SJSA1 (cell line): ENCODE measurements around the gene RNF208. TPM values are rescaled to one million over a fixed set of nuclear protein-coding genes. Genes with fewer than 3 reads are reported as not detected.

Experiments
- DNase-seq, 2 experiments: peaks; one replicate each; pipeline ENCODE4 v3.0.0-alpha.2; 2015 to 2020; ENCODE audit warnings: low spot score in 2 of 2, low read depth in 1 of 2
- H3K27ac ChIP-seq: fragments of 250-450 bp; sonication (Bioruptor Pico); 2 replicates; pipeline ENCODE4 v1.5.1; 2020; ENCODE audit warnings: mild to moderate bottlenecking, moderate library complexity
- H3K27me3 ChIP-seq: fragments of 250-450 bp; sonication (Bioruptor Pico); replicated peaks from 2 replicates; pipeline ENCODE4 v1.5.1; 2020; ENCODE audit warnings: mild to moderate bottlenecking, moderate library complexity
- H3K36me3 ChIP-seq: fragments of 250-450 bp; sonication (Bioruptor Pico); 2 replicates; pipeline ENCODE4 v1.5.1; 2020; ENCODE audit warnings: mild to moderate bottlenecking
- H3K4me1 ChIP-seq: fragments of 250-450 bp; sonication (Bioruptor Pico); replicated peaks from 2 replicates; pipeline ENCODE4 v1.6.1; 2021; ENCODE audit warnings: mild to moderate bottlenecking
- H3K4me3 ChIP-seq: fragments of 250-450 bp; sonication (Bioruptor Pico); 2 replicates; pipeline ENCODE4 v1.5.1; 2020; ENCODE audit warnings: mild to moderate bottlenecking
- H3K9me3 ChIP-seq: fragments of 250-450 bp; sonication (Bioruptor Pico); replicated peaks from 2 replicates; pipeline ENCODE4 v1.5.1; 2020; ENCODE audit warnings: mild to moderate bottlenecking
- total RNA-seq: library from RNA; depleted of rRNA; stranded (reverse); fragments of >200 nt; shearing (Covaris generic); gene quantifications from 2 replicates; pipeline ENCODE4 v1.2.3, GENCODE V29; 2014

The RNF208 gene
- total RNA-seq, 1 experiment from 2014 or later: not detected

- H3K27me3 ChIP-seq: no peaks in the 10 kb centered on the region
- H3K36me3 ChIP-seq: peaks cover 85% of the 10 kb centered on the region
- peaks cover 24% of the 10 kb centered on the region for H3K4me1 ChIP-seq
- no peaks in the 10 kb centered on the region for H3K9me3 ChIP-seq
- no peak for DNase-seq
- H3K27ac ChIP-seq: no peak overlapping the region
- H3K4me3 ChIP-seq: no peak overlapping the region
These were observed 37.0 kb downstream of the RNF208 start for GRCh38 chr9:137184881-137185660.

DNA sequence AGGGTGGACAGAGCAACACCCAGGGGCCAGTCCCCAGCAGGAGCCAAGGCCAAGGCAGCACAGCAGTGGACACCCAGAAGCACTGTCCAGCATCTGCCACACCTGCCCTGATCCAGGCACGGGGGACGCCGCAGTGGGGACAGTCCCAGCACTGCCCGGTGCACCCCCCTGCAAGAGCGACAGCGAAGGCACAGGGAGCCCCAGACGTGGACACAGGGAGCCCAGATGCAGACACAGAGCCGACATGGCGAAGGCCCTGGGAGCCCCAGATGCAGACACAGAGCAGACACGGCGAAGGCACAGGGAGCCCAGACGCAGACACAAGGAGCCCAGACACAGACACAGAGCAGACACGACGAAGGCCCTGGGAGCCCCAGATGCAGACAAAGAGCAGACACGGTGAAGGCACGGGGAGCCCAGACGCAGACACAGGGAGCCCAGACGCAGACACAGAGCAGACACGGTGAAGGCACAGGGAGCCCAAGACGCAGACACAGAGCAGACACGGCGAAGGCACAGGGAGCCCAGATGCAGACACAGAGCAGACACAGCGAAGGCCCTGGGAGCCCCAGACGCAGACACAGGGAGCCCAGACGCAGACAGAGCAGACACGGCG lies 38.0 kb downstream of the RNF208 start:
- H3K27me3 ChIP-seq: no peaks in the 10 kb centered on the region
- no peak for DNase-seq
- H3K4me1 ChIP-seq: peaks cover 14% of the 10 kb centered on the region
- no peaks in the 10 kb centered on the region for H3K9me3 ChIP-seq
- peaks cover 80% of the 10 kb centered on the region for H3K36me3 ChIP-seq
- no peak overlapping the region for H3K27ac ChIP-seq
- H3K4me3 ChIP-seq: no peak overlapping the region

GRCh38 chr9:137182836-137183235 lies 39.2 kb downstream of the RNF208 start:
- Histone ChIP-seq H3K27me3 (no peaks in the 10 kb centered on the region), H3K4me1 (peaks cover 22% of the 10 kb centered on the region), H3K9me3 (no peaks in the 10 kb centered on the region), H3K4me3 (no peak overlapping the region), H3K27ac (no peak overlapping the region), H3K36me3 (peaks cover 73% of the 10 kb centered on the region)
- no peak for DNase-seq

DNA sequence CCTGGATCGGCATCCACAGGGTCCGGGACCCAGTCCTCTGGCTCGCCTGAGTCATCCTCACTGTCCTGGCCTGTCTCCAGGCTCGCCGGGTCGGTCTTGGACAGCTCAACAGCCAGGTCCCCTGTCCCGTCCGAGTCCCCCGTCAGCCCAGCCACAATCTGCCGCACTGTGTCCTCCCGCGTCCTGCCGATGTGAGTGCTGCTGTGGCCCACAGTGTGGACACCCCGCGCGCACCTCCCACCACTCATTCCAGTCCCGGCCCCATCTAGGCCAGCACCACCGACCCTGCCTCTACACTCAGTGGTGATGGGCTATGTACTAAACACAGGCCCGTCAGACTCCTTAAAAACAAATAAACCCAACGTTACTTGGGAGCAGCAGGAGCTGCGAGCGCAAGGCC lies 40.4 kb downstream of the RNF208 start:
- H3K4me1 ChIP-seq: peaks cover 10% of the 10 kb centered on the region
- peaks cover 62% of the 10 kb centered on the region for H3K36me3 ChIP-seq

GRCh38 chr9:137180491-137180890 lies 41.5 kb downstream of the RNF208 start:
- no peaks in the 10 kb centered on the region for H3K27me3 ChIP-seq
- peaks cover 50% of the 10 kb centered on the region for H3K36me3 ChIP-seq
- no peak overlapping the region for H3K4me3 ChIP-seq
- H3K9me3 ChIP-seq: no peaks in the 10 kb centered on the region
- H3K4me1 ChIP-seq: peaks cover 10% of the 10 kb centered on the region
- no peak overlapping the region for H3K27ac ChIP-seq
- DNase-seq: no peak

More for the DNA sequence above, 40.4 kb downstream of the RNF208 start:
- no peaks in the 10 kb centered on the region for H3K27me3 ChIP-seq
- no peak overlapping the region for H3K27ac ChIP-seq
- no peaks in the 10 kb centered on the region for H3K9me3 ChIP-seq
- H3K4me3 ChIP-seq: no peak overlapping the region
- no peak for DNase-seq

GRCh38 chr9:137179761-137180160 lies 42.3 kb downstream of the RNF208 start:
- Histone ChIP-seq H3K4me1 (peaks cover 10% of the 10 kb centered on the region), H3K36me3 (peaks cover 44% of the 10 kb centered on the region), H3K27me3 (no peaks in the 10 kb centered on the region), H3K9me3 (no peaks in the 10 kb centered on the region), H3K4me3 (no peak overlapping the region), H3K27ac (no peak overlapping the region)
- DNase-seq: no peak

GRCh38 chr9:137178939-137179630 lies 43.0 kb downstream of the RNF208 start:
- DNase-seq: no peak
- Histone ChIP-seq H3K36me3 (peaks cover 44% of the 10 kb centered on the region), H3K4me3 (no peak overlapping the region), H3K27ac (no peak overlapping the region), H3K4me1 (peaks cover 10% of the 10 kb centered on the region), H3K9me3 (no peaks in the 10 kb centered on the region), H3K27me3 (no peaks in the 10 kb centered on the region)

DNA sequence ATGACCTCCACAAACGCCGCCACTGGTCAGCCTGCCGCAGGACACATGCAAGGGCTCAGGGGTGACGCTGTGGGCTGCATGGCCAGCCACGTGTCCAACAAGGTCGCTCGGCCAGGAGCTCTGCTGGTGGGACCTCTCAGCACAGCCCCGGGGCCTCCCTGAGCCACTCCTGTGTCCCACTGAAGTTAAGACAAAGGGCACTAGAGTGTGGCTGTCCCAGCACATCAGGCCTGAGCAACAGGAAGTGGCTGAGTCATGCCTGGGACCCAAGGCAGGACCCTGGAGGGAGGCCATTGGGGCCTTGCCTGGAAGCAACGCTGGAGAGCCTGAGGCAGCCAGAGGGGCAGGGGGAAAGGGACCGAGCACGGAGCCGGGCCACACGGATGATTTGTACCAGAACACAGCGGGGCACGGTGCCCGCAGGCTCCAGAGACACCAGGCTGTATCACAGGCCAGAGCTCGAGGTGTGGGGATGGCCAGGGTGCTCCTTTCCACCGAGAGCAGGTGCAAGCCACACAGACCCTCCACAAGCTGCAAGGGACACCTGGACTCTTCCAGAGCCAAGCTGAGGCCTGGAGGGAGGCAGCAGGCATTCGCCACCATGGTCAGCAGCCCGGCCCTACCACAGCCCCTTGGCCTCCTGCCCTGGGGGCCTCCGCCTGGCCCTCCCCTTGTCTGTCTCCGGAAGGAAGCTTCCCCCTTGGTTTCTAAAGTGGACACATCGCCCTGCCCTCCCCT lies 43.7 kb downstream of the RNF208 start:
- Histone ChIP-seq H3K27ac (no peak overlapping the region), H3K9me3 (no peaks in the 10 kb centered on the region), H3K4me1 (peaks cover 10% of the 10 kb centered on the region), H3K27me3 (no peaks in the 10 kb centered on the region), H3K4me3 (no peak overlapping the region), H3K36me3 (peaks cover 38% of the 10 kb centered on the region)
- no peak for DNase-seq

GRCh38 chr9:137176302-137177182 lies 45.5 kb downstream of the RNF208 start:
- Histone ChIP-seq H3K4me3 (no peak overlapping the region), H3K27me3 (peaks cover 3% of the 10 kb centered on the region; the same call in 1 of the 2 replicates), H3K36me3 (peaks cover 22% of the 10 kb centered on the region), H3K27ac (no peak overlapping the region), H3K9me3 (no peaks in the 10 kb centered on the region), H3K4me1 (peaks cover 10% of the 10 kb centered on the region)
- DNase-seq: no peak

DNA sequence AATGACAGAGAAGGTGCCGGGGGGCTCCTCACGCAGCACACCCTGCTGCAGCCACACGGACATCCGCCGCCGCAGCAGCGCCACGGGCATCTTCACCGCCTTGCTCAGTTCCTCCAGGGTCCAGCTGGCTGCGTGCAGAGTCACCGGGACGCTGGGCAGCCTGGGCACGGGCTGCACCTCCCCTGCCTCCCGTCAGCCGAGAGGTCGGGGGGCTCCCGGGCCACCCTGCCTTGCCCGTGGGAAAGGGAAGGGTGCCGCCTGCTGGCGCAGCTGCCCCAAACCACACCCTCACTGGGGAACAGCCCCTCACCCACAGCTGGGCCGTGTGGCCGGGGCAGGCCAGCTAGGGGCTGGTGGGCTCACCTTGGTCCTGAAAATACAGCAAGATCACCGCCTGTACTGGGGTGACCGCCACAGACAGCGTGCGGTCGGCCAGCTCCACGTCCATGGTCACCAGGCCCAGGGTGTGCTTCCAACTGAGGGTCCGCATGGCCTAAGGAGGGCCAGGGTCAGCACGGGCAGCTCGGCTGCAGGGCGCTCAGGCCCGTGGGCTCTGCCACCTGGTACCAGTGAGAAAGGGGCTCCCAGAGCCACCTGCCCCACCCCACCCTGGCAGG lies 46.6 kb downstream of the RNF208 start:
- no peak for DNase-seq
- peaks cover 13% of the 10 kb centered on the region for H3K36me3 ChIP-seq
- peaks cover 14% of the 10 kb centered on the region for H3K27me3 ChIP-seq
- no peak overlapping the region for H3K27ac ChIP-seq
- H3K9me3 ChIP-seq: no peaks in the 10 kb centered on the region
- H3K4me3 ChIP-seq: no peak overlapping the region
- H3K4me1 ChIP-seq: peaks cover 10% of the 10 kb centered on the region

DNA sequence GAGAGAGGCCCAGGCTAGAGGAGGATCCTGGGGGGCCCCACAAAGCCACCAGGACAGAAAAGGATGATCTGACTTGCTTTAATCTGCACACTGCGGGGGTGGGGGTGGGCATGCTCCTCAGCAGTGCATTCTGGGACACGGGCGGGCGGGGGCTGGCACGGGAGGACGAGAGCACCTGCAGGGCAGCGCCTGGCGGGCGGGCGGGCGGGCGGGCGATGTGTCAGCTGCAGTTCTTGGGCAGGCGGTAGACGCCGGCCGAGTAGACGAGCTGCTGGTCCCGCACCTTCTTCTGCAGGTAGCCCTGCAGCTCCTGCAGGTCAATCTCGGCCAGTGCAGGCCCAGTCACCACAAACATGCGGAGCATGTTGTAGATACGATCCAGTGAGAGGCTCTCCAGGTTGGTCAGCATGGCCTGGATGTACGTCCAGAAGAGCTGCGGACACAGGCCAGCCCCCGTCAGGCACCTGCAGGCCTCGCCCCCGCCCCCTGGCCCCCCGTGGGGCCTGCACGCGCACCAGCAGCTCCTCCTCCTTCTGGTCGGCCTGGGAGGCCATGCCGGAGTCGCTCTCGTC lies 47.2 kb downstream of the RNF208 start:
- Histone ChIP-seq H3K4me1 (peaks cover 10% of the 10 kb centered on the region), H3K27me3 (peaks cover 20% of the 10 kb centered on the region), H3K9me3 (no peaks in the 10 kb centered on the region), H3K36me3 (peaks cover 7% of the 10 kb centered on the region), H3K27ac (no peak overlapping the region), H3K4me3 (no peak overlapping the region)
- DNase-seq: no peak
